ENCODE measurements around the gene EFCAB9. TPM values are rescaled to one million over a fixed set of nuclear protein-coding genes. Genes with fewer than 3 reads are reported as not detected.

The EFCAB9 gene
- total RNA-seq, 1 donor from 2014 or later, result not detected

- DNase-seq, result no peak
- no peak for ATAC-seq
- intact Hi-C loops (cut with micrococcal nuclease), result no loop called here
These were observed 30.2 kb downstream of the EFCAB9 start for GRCh38 chr5:172223901-172224873.

- intact Hi-C loops (cut with micrococcal nuclease), result no loop called here
- DNase-seq, result no peak
- ATAC-seq, result no peak
These were observed 31.0 kb downstream of the EFCAB9 start for GRCh38 chr5:172224996-172225395.

- ATAC-seq (no peak), DNase-seq (no peak)
- intact Hi-C loops (cut with micrococcal nuclease), result no loop called here
These were observed 35.9 kb downstream of the EFCAB9 start for GRCh38 chr5:172229904-172230303.

- ATAC-seq, result no peak
- no peak for DNase-seq
- intact Hi-C loops (cut with micrococcal nuclease), result no loop called here
These were observed 40.1 kb downstream of the EFCAB9 start for GRCh38 chr5:172234031-172234430.

GRCh38 chr5:172235132-172235780, 41.3 kb downstream of the EFCAB9 start:
- ATAC-seq (no peak), DNase-seq (no peak)
- intact Hi-C loops (cut with micrococcal nuclease), result no loop called here

GRCh38 chr5:172235827-172236736, 42.1 kb downstream of the EFCAB9 start:
- DNase-seq (no peak), ATAC-seq (no peak)
- intact Hi-C loops (cut with micrococcal nuclease), result no loop called here

GRCh38 chr5:172238334-172238733, 44.4 kb downstream of the EFCAB9 start:
- no peak for ATAC-seq

GRCh38 chr5:172243302-172243701, 49.3 kb downstream of the EFCAB9 start:
- intact Hi-C loops (cut with micrococcal nuclease), result no loop called here
- ATAC-seq (no peak), DNase-seq (no peak)

More at GRCh38 chr5:172238334-172238733, 44.4 kb downstream of the EFCAB9 start:
- intact Hi-C loops (cut with micrococcal nuclease), result no loop called here
- no peak for DNase-seq

GRCh38 chr5:172245046-172245445, 51.1 kb downstream of the EFCAB9 start:
- DNase-seq (no peak), ATAC-seq (no peak)
- intact Hi-C loops (cut with micrococcal nuclease), result no loop called here

- ATAC-seq, result no peak
- intact Hi-C loops (cut with micrococcal nuclease), result no loop called here
These were observed 51.7 kb downstream of the EFCAB9 start for GRCh38 chr5:172245703-172246125.

GRCh38 chr5:172248637-172249036, 54.7 kb downstream of the EFCAB9 start:
- DNase-seq, result no peak
- no peak for ATAC-seq
- intact Hi-C loops (cut with micrococcal nuclease), result no loop called here

More at GRCh38 chr5:172245703-172246125, 51.7 kb downstream of the EFCAB9 start:
- DNase-seq, result no peak

- intact Hi-C loops (cut with micrococcal nuclease), result no loop called here
- no peak for ATAC-seq
These were observed 57.4 kb downstream of the EFCAB9 start for GRCh38 chr5:172251419-172251818.

GRCh38 chr5:172252501-172252900, 58.5 kb downstream of the EFCAB9 start:
- ATAC-seq, result no peak
- no peak for DNase-seq
- intact Hi-C loops (cut with micrococcal nuclease), result no loop called here

More at GRCh38 chr5:172251419-172251818, 57.4 kb downstream of the EFCAB9 start:
- DNase-seq, result no peak

Other genes starting within 250 kb of the EFCAB9 start
- gene FBXW11, start 187.5 kb upstream of the EFCAB9 start, total RNA-seq, result 69.0 TPM
- 6.9 TPM for gene STK10, start 5.9 kb upstream of the EFCAB9 start, total RNA-seq
- 8.7 TPM for gene UBTD2, start 89.6 kb downstream of the EFCAB9 start, total RNA-seq